ENCODE measurements around the gene AFF1.

The AFF1 gene

DNA sequence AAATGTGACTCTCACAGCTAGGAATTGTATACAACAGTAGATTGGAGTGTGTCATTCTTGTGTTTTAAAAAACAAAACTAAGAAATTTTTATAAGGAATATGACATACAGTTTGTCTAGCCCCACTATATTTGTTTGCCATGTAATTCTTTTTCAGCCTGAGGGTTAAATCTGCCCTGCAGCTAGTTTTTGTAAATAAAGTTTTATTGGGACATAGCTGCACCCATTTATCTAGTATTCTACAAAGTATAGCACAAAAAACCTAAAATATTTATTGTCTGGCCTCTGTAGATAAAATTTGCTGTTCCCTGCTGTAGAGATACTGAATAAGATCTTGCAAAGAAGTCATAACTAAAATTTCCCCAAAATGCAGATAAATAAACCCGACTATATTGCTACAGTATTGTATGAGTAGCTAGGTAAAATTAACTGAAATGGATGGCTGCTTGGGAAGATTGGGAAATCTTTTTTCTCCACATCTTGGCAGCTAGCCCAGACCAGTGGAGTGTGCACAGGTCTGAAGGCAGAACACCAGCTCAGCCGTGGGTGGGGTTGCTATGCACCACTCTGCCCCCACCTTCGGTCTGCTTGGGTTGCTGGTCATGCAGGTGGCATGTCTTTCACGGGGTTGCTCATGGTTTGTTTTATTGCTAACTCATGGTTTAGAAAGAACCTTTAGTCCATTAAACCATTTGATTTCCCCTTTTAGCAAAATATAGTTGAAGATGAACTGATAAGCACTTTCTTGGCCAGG, 157.8 kb downstream of the AFF1 start:
- peak; percentile 92 for DNase-seq

- DNase-seq = peak; percentile 84
Observed at GRCh38 chr4:87093443-87094123, 158.8 kb downstream of the AFF1 start.

GRCh38 chr4:87097075-87097474, 162.3 kb downstream of the AFF1 start:
- peak; percentile 29 for DNase-seq

DNA sequence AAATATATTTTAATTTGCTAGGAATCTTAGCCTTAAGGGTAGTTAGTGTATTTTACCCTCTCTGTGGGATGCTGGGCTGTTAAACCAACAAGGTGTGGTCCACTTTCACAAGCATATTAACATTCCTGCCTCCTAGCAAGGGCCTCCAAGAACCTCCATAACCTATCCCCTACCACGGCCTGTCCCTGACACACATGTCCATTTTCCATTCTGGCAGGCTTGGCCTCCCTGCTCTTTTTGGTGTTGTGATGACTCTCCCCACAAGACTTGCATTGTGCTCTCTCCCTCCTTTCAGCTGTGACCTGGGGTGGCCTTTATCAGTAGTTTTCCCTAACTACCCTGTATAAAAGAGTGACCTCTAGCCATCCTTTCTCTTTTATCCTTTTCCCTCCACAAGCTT, 165.4 kb downstream of the AFF1 start:
- no peak for DNase-seq

GRCh38 chr4:87101543-87102199, 166.9 kb downstream of the AFF1 start:
- no peak for DNase-seq

DNA sequence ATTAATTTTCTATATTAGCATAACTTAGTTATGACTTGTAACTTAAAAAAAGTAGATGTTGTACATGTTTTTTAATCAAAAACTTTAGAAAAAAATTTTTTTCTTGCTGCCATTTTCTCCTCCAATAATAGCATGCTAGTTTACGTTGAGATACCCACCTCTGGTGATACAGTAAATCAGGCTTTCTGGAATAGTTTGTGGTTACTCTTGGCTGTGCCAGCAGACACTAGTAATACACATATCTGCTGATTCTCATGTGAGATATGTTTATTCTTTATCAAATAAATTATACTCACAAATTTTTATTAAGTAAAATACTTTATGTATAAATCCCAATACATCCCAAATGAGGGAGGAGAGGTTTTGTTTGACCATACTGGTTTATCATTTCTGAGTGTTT, 168.3 kb downstream of the AFF1 start:
- no peak for DNase-seq

DNA sequence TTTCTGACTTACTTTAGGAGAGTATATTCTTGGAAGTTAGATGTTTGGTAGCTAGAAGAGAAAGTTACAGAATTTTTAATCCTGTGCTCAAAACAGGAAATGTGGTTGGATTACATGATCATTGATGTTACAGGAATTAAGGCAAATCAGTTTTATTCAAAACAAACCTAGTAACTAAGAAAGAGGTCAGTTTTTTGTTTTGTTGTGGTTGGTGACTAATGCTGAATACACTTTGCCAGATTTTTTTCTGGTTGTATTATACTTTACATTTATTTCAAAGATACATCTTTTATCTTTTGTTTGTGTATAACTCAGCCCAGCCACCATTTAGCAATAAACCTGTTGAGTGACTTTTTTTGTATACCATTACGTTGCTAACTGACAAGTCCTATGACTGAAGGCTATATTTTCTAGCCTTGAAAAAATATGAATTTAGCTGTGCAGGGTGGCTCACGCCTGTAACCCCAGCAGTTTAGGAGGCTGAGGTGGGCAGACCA, 168.9 kb downstream of the AFF1 start:
- DNase-seq = no peak

DNA sequence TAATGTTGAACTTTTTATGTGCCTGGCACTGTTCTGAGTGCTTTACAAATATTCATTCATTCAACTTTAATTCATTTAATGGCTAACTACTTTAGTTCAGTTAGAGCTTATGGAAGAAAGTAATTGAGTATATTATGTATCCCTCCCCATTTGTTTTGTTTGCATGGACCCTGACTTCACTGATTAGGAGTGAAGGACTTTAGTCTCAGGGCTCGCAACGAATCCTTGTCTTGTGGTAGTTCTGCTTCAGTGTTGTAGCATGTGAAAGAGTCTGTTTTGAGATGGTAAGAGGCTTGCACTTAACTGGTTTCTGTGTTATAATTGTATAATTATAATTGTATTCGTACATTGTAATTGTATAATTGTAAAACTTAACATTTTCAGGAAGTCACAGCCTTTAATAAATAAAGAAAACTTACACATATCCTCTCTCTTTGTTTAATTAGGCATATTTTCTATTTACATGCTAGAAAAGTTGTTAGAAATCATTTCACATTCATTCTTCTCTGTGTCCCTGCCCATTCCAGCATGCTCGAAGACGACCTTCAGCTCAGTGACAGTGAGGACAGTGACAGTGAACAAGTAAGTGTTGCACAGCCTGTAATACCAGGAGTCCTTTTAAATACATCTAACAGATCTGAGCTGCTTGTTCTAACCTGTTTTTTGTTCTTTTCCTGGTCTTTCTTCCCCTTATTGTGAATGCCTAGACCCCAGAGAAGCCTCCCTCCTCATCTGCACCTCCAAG, 170.5 kb downstream of the AFF1 start:
- no peak for DNase-seq

DNA sequence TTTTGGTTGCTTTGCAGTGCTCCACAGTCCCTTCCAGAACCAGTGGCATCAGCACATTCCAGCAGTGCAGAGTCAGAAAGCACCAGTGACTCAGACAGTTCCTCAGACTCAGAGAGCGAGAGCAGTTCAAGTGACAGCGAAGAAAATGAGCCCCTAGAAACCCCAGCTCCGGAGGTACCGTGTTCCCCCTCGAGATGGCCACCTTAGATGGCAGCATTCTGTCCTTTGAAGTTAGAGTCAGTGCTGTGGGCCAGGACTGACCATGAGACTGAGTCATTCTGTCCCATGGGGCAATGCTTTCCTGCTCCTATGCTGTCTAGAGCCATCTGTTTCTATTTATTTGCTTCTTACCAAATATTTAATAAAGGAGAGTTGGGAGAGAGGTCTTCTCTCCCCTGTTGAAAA, 173.3 kb downstream of the AFF1 start:
- DNase-seq = no peak

DNA sequence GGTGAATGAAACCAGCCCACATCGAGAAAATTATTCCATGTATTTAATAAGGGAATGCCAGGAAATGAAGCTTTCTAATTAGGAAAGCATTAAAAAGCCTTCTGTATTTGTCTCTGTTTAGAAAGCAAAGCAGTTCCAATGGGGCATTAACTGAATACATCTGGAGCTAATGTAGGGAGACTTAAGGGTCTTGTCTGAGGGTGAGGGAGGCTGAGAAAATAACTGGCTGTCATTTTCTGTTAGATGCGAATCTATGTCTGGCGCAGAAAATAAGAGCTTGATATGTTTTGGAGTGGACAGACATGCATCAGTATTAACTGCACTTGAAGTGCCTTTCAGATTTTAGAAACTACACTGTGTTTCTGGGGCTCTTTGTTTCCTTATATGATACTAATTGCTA, 174.3 kb downstream of the AFF1 start:
- no peak for DNase-seq

DNA sequence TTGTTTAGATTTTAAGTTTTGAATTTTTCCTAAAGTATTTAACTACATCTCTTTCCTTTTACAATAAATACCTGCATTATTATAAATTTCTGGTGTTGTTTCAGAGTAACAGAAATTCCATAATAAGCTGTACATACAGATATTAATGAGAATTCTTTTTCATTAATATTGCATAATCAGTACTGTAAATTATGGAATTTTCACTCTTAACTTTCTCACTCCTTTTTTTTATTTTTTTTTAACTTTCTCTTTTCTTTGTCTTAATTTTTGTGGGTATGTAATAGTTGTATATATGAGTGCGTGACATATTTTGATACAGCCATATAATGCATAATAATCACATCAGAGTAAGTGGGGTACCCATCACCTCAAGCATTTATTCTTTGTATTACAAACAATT, 175.1 kb downstream of the AFF1 start:
- DNase-seq = no peak

DNA sequence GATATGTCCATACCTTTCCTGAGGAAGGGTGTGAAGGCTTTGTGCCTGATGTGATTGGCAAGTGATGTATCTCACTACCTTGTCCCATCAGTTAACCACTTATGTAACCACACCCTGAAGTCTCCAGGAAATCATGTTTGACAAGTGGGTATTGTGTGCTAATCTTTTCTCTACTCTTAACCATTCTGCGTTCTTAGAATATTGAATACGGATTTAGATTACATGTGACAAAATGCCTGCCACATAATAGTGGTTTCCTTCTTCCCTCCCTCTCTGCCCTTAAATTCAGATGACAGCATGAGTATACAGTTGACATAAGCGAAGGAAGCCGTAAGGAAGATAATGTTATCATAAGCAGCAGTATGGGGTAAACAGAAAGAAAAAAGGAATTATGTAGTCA, 177.3 kb downstream of the AFF1 start:
- DNase-seq = peak; percentile 73

DNA sequence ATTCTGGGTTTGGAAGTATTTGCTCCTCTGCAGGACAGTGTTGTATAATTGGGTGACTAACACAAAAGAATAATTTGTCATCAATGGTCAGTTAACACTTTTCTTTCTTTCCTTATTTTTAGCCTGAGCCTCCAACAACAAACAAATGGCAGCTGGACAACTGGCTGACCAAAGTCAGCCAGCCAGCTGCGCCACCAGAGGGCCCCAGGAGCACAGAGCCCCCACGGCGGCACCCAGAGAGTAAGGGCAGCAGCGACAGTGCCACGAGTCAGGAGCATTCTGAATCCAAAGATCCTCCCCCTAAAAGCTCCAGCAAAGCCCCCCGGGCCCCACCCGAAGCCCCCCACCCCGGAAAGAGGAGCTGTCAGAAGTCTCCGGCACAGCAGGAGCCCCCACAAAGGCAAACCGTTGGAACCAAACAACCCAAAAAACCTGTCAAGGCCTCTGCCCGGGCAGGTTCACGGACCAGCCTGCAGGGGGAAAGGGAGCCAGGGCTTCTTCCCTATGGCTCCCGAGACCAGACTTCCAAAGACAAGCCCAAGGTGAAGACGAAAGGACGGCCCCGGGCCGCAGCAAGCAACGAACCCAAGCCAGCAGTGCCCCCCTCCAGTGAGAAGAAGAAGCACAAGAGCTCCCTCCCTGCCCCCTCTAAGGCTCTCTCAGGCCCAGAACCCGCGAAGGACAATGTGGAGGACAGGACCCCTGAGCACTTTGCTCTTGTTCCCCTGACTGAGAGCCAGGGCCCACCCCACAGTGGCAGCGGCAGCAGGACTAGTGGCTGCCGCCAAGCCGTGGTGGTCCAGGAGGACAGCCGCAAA, 179.6 kb downstream of the AFF1 start:
- no peak for DNase-seq

- no peak for DNase-seq
Observed at GRCh38 chr4:87116231-87116630, 181.4 kb downstream of the AFF1 start.

- no peak for DNase-seq
Observed at GRCh38 chr4:87117051-87117731, 182.4 kb downstream of the AFF1 start.

DNA sequence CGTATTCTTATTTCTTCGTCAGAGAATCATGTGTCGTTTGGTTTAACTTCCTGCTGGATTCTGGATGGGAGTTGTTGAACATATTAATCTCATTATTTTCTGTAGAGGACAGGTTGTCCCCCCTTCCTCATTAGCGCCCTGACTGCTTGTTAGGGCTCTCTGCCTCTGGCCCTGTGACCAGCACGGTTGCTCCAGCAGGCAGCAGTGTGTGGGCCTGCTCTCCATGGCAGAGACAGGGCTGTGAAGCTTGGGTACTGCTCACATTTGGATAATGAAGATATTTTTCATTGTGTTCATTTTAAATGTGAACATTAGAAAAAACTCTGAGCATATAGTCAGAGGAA, 182.9 kb downstream of the AFF1 start:
- DNase-seq = no peak

GRCh38 chr4:87118421-87118820, 183.6 kb downstream of the AFF1 start:
- no peak for DNase-seq

DNA sequence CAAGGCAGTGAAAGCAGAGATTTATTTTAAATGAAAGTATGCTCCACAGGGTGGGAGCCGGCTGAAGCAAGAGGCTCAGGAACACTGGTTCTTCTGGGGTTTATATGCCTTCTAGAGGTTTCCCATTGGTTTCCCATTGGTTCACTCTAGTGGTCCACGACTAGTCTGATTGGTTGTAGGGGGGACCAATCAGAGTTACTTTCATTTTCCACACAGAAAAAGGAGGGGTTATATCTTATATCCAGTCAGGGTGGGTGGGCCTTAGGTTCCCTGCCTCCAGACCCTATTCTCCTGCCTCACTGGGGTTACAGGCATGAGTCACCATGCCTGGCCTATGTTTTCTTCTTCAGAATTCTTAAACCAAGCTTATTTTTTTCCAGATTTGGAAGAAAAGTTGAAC, 184.0 kb downstream of the AFF1 start:
- DNase-seq = peak; percentile 47

- no peak for DNase-seq
Observed at GRCh38 chr4:87120010-87120409, 185.2 kb downstream of the AFF1 start.

- DNase-seq = no peak
Observed at GRCh38 chr4:87120411-87121162, 185.8 kb downstream of the AFF1 start.

Data from hematopoietic multipotent progenitor cell treated with erythropoietin and hydrocortisone succinate and interleukin-3 and kit ligand, for 6 days (in vitro differentiated cells).